Measurements from ENCODE around the gene LEFTY2. TPM values are rescaled to one million over a fixed set of nuclear protein-coding genes. Genes with fewer than 3 reads are reported as not detected.
A peak's percentile ranks its signal among the peaks of the same experiment; 100 is the strongest.

Gene LEFTY2
- total and polyA plus RNA-seq, 2 donors = 0.33 to 1.5 TPM

DNA sequence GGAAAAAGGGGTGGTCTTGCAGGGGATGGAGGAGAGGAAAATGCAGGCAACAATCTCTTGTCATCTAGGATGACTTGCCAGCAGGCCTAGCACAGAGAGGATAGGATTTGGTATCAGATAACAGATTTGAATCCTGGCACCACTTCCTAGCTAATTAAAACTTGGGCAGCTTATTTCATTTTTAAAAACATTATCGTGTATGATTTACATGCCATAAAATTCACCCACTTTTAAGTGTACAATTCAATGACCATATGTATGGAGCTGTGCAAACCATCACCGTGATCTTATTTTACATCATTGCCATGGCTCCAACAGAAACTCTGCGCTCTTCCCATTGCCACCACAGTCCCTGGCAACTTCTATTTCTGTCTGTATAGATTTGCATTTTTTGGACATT is 23.9 kb downstream of the LEFTY2 start:
- no peak for DNase-seq (ENCODE audit: low read depth in 6 of 9, low spot score in 9 of 9)
- H3K36me3 ChIP-seq (ENCODE audit: control insufficient read depth in 2 of 2, insufficient read depth in 2 of 2, low read length in 1 of 2) = peaks cover 40 to 46% of the 10 kb centered on the region in 2 donors
- H3K4me3 ChIP-seq (ENCODE audit: low read length in 2 of 2) = no peak overlapping the region
- no peaks in the 10 kb centered on the region for H3K9me3 ChIP-seq (ENCODE audit: control insufficient read depth in 2 of 2, insufficient read depth in 1 of 2, low read length in 1 of 2)
- H3K27ac ChIP-seq (ENCODE audit: low read depth in 1 of 2, low read length in 1 of 2) = no peak overlapping the region
- 96% methylated on average over 3 of the region's 3 CpGs for WGBS
- H3K27me3 ChIP-seq (ENCODE audit: control insufficient read depth in 2 of 2, insufficient read depth in 1 of 2, low read length in 1 of 2) = no peaks in the 10 kb centered on the region
- peaks cover 0 to 2% of the 10 kb centered on the region in 2 donors for H3K4me1 ChIP-seq (ENCODE audit: control insufficient read depth in 2 of 2, insufficient read depth in 2 of 2, low read length in 2 of 2)

DNA sequence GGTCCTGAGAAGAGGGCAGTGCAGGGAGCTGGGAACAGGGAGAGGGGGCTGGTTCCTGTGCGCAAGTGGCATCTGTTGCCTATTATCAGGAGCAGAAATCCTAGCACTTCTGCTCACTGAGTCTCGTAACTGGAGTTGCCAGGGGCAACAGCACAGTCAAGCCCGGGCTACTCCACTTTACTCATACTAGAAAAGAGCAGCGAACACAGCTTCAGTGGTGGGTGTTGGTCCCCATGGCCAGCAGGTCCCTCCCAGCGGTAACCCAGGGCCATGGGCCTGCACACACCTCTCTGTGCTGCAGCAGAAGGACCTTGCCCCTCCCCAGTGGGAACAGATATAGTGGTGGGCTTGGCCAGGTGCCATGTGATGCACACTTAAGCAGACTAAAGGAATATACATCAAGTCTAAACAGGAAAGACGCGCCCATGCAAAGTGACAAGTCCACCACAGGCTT is 25.5 kb downstream of the LEFTY2 start:
- Histone ChIP-seq H3K27me3 (ENCODE audit: control insufficient read depth in 2 of 2, insufficient read depth in 1 of 2, low read length in 1 of 2) (no peaks in the 10 kb centered on the region), H3K36me3 (ENCODE audit: control insufficient read depth in 2 of 2, insufficient read depth in 2 of 2, low read length in 1 of 2) (peaks cover 25 to 33% of the 10 kb centered on the region in 2 donors), H3K4me3 (ENCODE audit: low read length in 2 of 2) (no peak overlapping the region), H3K4me1 (ENCODE audit: control insufficient read depth in 2 of 2, insufficient read depth in 2 of 2, low read length in 2 of 2) (peaks cover 5 to 13% of the 10 kb centered on the region in 2 donors), H3K27ac (ENCODE audit: low read depth in 1 of 2, low read length in 1 of 2) (no peak overlapping the region), H3K9me3 (ENCODE audit: control insufficient read depth in 2 of 2, insufficient read depth in 1 of 2, low read length in 1 of 2) (no peaks in the 10 kb centered on the region)
- 97% methylated on average over 7 of the region's 7 CpGs for WGBS
- no peak for DNase-seq (ENCODE audit: low read depth in 6 of 9, low spot score in 9 of 9)

DNA sequence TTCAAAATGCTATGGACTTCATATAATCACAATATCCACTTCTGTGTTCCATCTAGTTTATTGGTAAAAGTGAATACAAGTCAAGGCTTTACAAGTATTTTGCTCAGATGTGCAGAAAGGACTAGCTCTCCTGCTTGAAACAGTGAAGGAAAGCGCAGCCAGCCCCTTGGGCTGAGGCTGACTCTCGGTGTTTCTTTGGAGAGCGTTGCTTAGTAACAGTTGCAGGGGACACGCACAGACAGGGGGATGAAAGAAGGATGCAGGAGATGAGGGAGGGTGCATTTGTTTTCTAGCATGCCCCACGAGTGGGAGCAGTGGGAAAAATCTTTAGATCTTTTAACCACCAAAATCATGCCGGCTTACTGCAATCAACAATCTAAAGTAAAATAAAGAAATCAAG is 26.1 kb downstream of the LEFTY2 start:
- H3K36me3 ChIP-seq (ENCODE audit: control insufficient read depth in 2 of 2, insufficient read depth in 2 of 2, low read length in 1 of 2) = peaks cover 21 to 27% of the 10 kb centered on the region in 2 donors
- WGBS = 97% methylated on average over 6 of the region's 6 CpGs

DNA sequence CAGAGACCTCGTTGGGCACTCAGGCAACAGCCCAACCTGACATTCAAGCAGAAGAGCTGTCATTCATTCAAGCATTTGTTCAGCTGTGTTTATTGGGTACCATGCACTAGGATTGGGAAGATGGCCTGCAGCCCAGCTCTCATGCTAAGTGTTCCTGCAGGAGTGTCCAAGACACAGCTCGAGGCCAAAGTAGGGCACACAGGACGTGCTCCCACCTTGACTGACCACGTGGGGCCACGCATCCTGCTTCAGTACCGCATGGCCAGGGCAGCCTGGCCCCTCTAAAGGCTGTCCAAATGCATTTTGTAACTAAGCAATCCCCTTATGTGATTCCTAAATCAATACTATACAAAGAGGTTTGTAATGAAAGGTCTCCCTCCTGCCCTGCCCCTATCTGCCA is 26.6 kb downstream of the LEFTY2 start:
- Histone ChIP-seq H3K9me3 (ENCODE audit: control insufficient read depth in 2 of 2, insufficient read depth in 1 of 2, low read length in 1 of 2) (no peaks in the 10 kb centered on the region), H3K27me3 (ENCODE audit: control insufficient read depth in 2 of 2, insufficient read depth in 1 of 2, low read length in 1 of 2) (no peaks in the 10 kb centered on the region), H3K27ac (ENCODE audit: low read depth in 1 of 2, low read length in 1 of 2) (no peak overlapping the region), H3K36me3 (ENCODE audit: control insufficient read depth in 2 of 2, insufficient read depth in 2 of 2, low read length in 1 of 2) (peaks cover 17 to 24% of the 10 kb centered on the region in 2 donors), H3K4me1 (ENCODE audit: control insufficient read depth in 2 of 2, insufficient read depth in 2 of 2, low read length in 2 of 2) (peaks cover 5 to 25% of the 10 kb centered on the region in 2 donors), H3K4me3 (ENCODE audit: low read length in 2 of 2) (no peak overlapping the region)
- 97% methylated on average over 6 of the region's 6 CpGs for WGBS
- no peak for DNase-seq (ENCODE audit: low read depth in 6 of 9, low spot score in 9 of 9)

More for the DNA sequence above, 26.1 kb downstream of the LEFTY2 start:
- H3K27me3 ChIP-seq (ENCODE audit: control insufficient read depth in 2 of 2, insufficient read depth in 1 of 2, low read length in 1 of 2) = no peaks in the 10 kb centered on the region
- H3K27ac ChIP-seq (ENCODE audit: low read depth in 1 of 2, low read length in 1 of 2) = no peak overlapping the region
- peaks cover 5 to 19% of the 10 kb centered on the region in 2 donors for H3K4me1 ChIP-seq (ENCODE audit: control insufficient read depth in 2 of 2, insufficient read depth in 2 of 2, low read length in 2 of 2)
- no peaks in the 10 kb centered on the region for H3K9me3 ChIP-seq (ENCODE audit: control insufficient read depth in 2 of 2, insufficient read depth in 1 of 2, low read length in 1 of 2)
- H3K4me3 ChIP-seq (ENCODE audit: low read length in 2 of 2) = no peak overlapping the region
- DNase-seq (ENCODE audit: low read depth in 6 of 9, low spot score in 9 of 9) = no peak

DNA sequence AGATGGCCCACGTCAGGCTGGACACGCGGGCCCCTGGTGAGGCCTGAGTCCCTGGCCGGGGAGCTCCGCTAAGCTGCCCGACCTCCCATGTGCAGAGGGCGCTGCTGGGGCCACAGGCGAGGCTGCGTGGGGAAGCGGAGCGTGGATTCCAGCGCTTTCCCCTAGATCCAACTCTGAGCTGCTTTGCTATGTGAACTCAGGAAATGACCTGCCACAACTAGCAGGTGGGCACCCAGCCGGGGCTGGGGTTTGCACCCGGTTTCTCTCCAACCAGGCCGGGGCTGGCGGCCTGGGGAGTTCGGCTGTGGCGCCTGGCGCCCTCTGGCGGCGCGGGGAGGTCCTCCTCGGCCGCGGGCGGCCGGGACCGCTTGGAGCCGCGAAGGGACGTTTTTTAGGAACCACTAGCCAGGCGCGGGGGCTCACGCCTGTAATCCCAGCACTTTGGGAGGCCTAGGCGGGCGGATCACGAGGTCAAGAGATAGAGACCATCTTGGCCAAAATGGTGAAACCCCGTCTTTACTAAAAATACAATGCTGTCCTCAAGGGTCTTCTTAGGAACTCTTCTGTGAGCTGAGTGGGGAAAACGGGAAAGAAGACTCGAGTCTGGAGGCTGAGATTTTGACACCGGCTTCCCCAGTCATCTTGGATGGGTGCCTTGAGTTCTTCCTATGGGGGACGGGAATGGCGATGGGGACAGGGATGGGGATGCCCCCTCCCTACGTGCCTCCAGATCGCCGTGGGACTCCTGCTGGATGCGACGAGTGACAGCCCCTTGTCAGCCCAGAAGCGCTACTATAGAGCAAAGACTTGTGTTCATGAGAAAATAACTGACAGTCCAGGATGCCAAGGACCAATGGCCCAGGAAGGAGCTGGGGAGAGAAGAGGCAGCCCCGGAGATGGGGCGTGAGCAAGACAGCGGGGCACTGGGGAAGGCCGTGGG is 29.6 kb downstream of the LEFTY2 start:
- H3K4me3 ChIP-seq (ENCODE audit: low read length in 2 of 2) = no peak overlapping the region
- DNase-seq (ENCODE audit: low read depth in 6 of 9, low spot score in 9 of 9) = peak; percentile 39 to 86 (median 64)
- H3K4me1 ChIP-seq (ENCODE audit: control insufficient read depth in 2 of 2, insufficient read depth in 2 of 2, low read length in 2 of 2) = peaks cover 5 to 25% of the 10 kb centered on the region in 2 donors
- H3K27ac ChIP-seq (ENCODE audit: low read depth in 1 of 2, low read length in 1 of 2) = no peak overlapping the region
- H3K27me3 ChIP-seq (ENCODE audit: control insufficient read depth in 2 of 2, insufficient read depth in 1 of 2, low read length in 1 of 2) = no peaks in the 10 kb centered on the region
- 53% methylated on average over 53 of the region's 53 CpGs for WGBS
- H3K36me3 ChIP-seq (ENCODE audit: control insufficient read depth in 2 of 2, insufficient read depth in 2 of 2, low read length in 1 of 2) = peaks cover under 1 to 9% of the 10 kb centered on the region in 2 donors
- H3K9me3 ChIP-seq (ENCODE audit: control insufficient read depth in 2 of 2, insufficient read depth in 1 of 2, low read length in 1 of 2) = no peaks in the 10 kb centered on the region

DNA sequence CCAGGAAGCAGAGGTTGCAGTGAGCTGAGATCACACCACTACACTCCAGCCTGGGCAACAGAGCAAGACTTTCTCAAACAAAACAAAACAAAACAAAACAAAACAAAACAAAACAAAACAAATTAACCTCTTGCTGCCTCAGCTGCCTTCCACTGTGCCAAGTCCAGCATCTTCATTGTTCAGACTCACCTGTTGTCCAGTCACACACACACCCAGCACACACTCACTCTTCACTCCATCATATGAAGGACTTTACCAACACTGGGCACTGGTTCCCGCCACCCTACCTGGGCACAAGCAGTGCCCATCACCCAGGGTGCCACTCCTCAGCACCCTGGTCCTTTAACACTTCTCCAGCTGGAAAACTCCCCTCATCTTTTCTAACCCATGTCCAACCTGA is 31.5 kb downstream of the LEFTY2 start:
- Histone ChIP-seq H3K36me3 (ENCODE audit: control insufficient read depth in 2 of 2, insufficient read depth in 2 of 2, low read length in 1 of 2) (peaks cover 0 to 2% of the 10 kb centered on the region in 2 donors), H3K9me3 (ENCODE audit: control insufficient read depth in 2 of 2, insufficient read depth in 1 of 2, low read length in 1 of 2) (no peaks in the 10 kb centered on the region), H3K4me1 (ENCODE audit: control insufficient read depth in 2 of 2, insufficient read depth in 2 of 2, low read length in 2 of 2) (peaks cover 5 to 25% of the 10 kb centered on the region in 2 donors), H3K4me3 (ENCODE audit: low read length in 2 of 2) (no peak overlapping the region), H3K27ac (ENCODE audit: low read depth in 1 of 2, low read length in 1 of 2) (no peak overlapping the region), H3K27me3 (ENCODE audit: control insufficient read depth in 2 of 2, insufficient read depth in 1 of 2, low read length in 1 of 2) (no peaks in the 10 kb centered on the region)
- WGBS = 98% methylated on average over 1 of the region's 1 CpG
- DNase-seq (ENCODE audit: low read depth in 6 of 9, low spot score in 9 of 9) = no peak

DNA sequence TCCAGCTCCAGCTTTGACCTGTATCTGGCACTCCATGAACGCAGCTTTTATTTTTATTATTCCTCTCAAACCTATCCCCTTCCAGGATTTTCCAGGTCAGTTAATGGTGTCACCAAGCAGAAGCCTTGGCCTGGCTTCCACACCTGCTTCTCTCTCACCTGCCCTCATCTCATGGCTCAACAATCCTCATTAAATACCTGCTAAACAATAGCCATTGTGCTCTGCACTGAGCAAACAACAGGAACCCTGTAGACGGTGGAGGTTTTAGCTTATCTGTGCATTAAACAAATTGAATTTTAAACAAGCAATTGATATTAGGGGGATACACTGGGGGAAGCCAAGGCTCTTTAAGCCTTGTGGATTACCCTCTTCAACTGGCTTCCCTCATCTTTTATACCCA is 32.2 kb downstream of the LEFTY2 start:
- no peak for DNase-seq (ENCODE audit: low read depth in 6 of 9, low spot score in 9 of 9)

DNA sequence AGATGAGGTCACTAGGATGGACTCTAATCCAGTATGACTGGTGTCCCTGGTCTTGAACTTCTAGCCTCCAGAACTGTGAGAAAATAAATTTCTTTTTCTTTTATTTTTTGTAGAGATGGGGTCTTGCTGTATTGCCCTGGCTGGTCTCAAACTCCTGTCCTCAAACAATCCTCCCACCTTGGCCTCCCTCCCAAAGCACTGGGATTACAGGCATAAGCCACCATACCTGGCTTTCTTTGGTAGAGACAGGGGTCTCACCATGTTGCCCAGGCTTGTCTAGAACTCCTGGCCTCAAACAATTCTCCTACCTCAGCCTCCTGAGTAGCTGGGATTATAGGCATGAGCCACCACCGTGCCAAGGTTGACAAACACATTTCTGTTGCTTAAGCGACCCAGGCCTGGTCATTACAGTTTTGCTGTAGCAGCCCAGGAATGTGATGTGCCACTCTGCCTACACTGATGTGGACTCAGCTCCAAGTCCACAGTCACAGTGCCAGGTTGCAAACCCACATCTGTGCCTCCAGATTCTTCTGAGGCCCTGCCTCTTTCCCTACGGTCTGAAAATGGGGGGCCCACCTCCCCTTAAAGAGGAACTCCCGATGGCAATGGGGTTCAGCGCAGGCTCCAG is 32.9 kb downstream of the LEFTY2 start:
- Histone ChIP-seq H3K4me1 (ENCODE audit: control insufficient read depth in 2 of 2, insufficient read depth in 2 of 2, low read length in 2 of 2) (peaks cover 5 to 25% of the 10 kb centered on the region in 2 donors), H3K9me3 (ENCODE audit: control insufficient read depth in 2 of 2, insufficient read depth in 1 of 2, low read length in 1 of 2) (no peaks in the 10 kb centered on the region), H3K27me3 (ENCODE audit: control insufficient read depth in 2 of 2, insufficient read depth in 1 of 2, low read length in 1 of 2) (no peaks in the 10 kb centered on the region), H3K27ac (ENCODE audit: low read depth in 1 of 2, low read length in 1 of 2) (no peak overlapping the region), H3K4me3 (ENCODE audit: low read length in 2 of 2) (no peak overlapping the region), H3K36me3 (ENCODE audit: control insufficient read depth in 2 of 2, insufficient read depth in 2 of 2, low read length in 1 of 2) (no peaks in the 10 kb centered on the region)
- DNase-seq (ENCODE audit: low read depth in 6 of 9, low spot score in 9 of 9) = no peak
- 96% methylated on average over 5 of the region's 5 CpGs for WGBS

More for the DNA sequence above, 32.2 kb downstream of the LEFTY2 start:
- no peaks in the 10 kb centered on the region for H3K36me3 ChIP-seq (ENCODE audit: control insufficient read depth in 2 of 2, insufficient read depth in 2 of 2, low read length in 1 of 2)
- WGBS = 97% methylated on average over 2 of the region's 2 CpGs
- no peaks in the 10 kb centered on the region for H3K9me3 ChIP-seq (ENCODE audit: control insufficient read depth in 2 of 2, insufficient read depth in 1 of 2, low read length in 1 of 2)
- H3K4me1 ChIP-seq (ENCODE audit: control insufficient read depth in 2 of 2, insufficient read depth in 2 of 2, low read length in 2 of 2) = peaks cover 5 to 25% of the 10 kb centered on the region in 2 donors
- no peak overlapping the region for H3K27ac ChIP-seq (ENCODE audit: low read depth in 1 of 2, low read length in 1 of 2)
- H3K27me3 ChIP-seq (ENCODE audit: control insufficient read depth in 2 of 2, insufficient read depth in 1 of 2, low read length in 1 of 2) = no peaks in the 10 kb centered on the region
- no peak overlapping the region for H3K4me3 ChIP-seq (ENCODE audit: low read length in 2 of 2)

DNA sequence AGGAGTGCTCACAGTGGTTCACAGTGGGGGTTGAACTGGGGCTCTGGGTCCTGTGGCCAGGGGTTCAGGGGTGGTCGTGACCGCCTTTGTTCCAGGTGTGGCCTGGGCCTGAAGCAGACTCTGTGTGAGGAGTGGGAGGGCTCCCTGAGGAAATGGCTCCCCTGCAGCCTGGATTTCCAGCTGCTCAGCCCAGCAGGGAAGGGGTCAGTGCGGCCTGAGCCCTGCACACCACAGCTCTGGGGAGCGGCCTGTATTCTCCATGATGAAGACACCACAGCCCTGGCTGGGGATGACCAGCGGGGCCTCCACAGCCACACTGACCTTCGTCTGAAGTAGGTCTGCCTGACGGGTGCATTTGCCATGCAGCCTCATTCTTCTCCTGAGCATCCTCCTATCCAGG is 33.7 kb downstream of the LEFTY2 start:
- Histone ChIP-seq H3K27ac (ENCODE audit: low read depth in 1 of 2, low read length in 1 of 2) (no peak overlapping the region), H3K36me3 (ENCODE audit: control insufficient read depth in 2 of 2, insufficient read depth in 2 of 2, low read length in 1 of 2) (no peaks in the 10 kb centered on the region), H3K4me1 (ENCODE audit: control insufficient read depth in 2 of 2, insufficient read depth in 2 of 2, low read length in 2 of 2) (peaks cover 5 to 25% of the 10 kb centered on the region in 2 donors), H3K27me3 (ENCODE audit: control insufficient read depth in 2 of 2, insufficient read depth in 1 of 2, low read length in 1 of 2) (no peaks in the 10 kb centered on the region), H3K4me3 (ENCODE audit: low read length in 2 of 2) (no peak overlapping the region), H3K9me3 (ENCODE audit: control insufficient read depth in 2 of 2, insufficient read depth in 1 of 2, low read length in 1 of 2) (no peaks in the 10 kb centered on the region)
- WGBS = 98% methylated on average over 7 of the region's 7 CpGs
- no peak for DNase-seq (ENCODE audit: low read depth in 6 of 9, low spot score in 9 of 9)

Data from thymus (tissue), 11 donors.